HG03558 (cell line): ENCODE data around the gene SMARCD3.

ENCODE experiments used
- ATAC-seq: cut with Tn5 transposase; IDR thresholded peaks from one replicate; pipeline ENCODE4 v1.9.1; 2021; ENCODE audit warnings: moderate number of reproducible peaks; ENCODE audit not compliant: unreplicated experiment; ENCODE audit errors: extremely low read depth

SMARCD3 gene

DNA sequence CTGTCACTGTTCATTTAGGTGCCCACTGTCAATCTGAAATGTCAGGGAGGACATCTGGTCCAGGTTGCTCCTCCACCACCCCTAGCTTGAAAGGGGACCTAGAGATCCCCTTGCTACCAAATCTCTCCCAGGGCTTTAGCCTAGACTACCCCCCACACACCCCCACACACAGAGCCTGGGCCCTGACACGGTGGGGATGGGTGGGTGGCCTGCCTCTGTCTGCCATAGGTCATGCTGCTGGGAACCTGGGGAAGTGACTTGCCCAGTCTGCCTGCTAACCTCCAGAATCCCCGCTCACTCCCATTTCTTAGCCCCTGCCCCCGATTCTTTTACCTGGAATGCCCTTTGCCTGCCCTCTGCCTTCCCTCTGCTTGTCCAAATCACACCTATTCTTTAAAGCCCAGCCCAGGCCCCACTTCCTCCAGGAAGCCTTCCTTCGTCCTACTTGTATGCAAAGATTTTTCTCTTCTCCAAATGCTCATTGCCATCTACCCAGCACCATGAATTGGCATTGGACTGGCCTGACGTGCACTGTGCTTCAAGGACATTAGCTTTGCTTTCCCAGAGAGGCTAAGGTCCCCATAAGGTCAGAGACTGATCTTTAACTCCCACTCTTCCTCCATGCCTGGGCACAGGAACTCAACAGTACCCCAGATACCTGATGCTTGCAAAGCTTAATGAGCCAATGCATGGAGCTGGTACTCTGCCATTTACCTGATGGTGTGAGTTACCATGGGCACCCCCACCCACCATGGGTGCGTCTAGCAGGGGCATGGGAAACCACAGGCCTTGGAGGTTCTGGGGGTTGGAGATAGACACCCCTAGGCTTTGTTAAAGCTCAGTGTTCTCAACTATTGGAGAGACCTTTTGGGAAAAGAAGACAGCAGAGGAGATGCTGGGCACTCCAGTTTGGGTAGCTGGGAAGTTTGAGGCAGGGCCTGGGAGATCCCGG is 2.0 kb upstream of the SMARCD3 start:
- ATAC-seq = no peak

DNA sequence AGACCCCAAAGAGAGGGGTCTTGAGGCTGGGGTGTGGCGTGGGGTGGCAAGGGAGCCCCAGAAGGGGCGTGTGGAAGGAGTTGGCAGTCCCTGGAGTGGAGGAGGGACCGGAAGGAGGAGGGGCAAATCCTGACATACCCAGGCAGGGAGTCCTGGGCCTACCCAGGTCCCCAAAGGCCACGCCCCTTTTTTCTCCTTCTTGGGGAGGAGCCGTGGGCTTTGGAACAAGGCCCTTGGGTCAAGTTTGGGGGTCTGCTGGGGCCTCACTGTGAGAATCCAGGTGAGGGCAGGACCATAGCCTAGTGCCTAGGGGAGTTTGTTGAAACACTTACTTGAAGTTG is 1.2 kb upstream of the SMARCD3 start:
- ATAC-seq = no peak

DNA sequence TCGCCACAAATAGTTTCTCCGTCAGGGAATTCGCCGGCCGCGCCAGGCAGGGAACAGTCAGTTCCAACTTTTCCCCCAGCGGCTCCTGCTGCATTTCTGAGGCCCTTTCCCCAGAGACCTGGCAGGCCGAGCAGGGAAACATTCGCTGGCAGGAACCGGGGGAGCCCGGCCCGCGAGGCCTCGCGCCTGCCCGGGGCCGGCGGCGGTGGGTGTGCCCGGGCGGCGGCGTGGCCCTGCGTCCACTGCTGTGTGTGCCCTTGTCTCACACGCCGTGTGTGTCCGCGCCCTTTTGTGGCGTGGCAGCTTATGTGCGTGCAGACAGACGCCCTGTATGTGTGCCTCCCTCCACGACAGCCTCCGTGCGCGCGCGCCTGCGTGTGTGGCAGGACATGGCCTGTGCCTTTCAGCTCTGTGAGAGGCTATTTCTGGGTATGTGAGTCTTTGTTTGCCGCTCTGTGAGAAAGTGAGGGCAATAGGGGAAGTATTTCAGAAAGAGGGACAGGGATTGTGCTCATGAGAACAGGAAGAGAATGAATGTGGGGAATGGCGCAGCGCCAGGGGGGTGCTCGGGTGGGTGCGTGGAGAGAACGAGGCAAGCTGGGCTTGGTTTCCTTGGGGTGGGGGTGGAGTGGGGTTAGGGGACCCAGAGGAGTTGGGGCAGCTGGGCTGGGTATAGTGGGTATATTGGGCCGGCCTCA is 689 bp upstream of the SMARCD3 start:
- no peak for ATAC-seq

DNA sequence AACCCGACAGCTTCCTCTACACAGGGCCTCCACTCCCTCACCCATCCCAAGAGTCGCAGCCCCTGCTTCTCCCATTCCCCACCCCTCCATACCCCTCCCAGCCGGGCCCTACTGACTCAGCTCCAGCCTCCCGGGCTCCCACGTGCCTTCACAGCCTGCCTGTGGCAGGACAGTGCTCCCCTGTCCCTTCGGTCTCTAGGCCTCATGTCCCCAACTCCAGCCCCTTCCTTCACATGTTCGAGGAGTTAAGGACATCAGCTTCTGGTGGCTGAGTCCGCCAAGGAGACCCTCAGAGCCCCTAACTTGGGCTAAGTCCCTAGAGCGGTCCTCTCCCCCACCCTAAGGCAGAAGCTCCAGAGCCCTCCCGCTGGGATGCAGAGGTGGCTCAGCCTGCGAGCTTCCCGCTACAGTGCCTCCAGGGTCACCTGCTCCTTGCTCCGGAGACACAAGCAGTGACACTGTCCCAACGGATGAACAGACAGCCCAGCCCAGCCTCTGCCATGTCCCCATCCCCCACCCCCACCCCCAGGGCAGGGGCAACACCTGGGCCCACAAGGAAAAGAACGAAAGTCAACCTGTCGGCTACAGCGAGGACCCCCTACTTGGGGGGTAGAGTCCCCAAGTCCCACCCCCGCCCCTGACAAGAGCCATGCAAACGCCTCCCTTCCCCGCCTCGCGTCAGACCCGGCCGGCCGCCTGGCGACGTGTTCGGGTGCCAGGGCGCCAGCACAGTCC is 716 bp downstream of the SMARCD3 start:
- no peak for ATAC-seq

DNA sequence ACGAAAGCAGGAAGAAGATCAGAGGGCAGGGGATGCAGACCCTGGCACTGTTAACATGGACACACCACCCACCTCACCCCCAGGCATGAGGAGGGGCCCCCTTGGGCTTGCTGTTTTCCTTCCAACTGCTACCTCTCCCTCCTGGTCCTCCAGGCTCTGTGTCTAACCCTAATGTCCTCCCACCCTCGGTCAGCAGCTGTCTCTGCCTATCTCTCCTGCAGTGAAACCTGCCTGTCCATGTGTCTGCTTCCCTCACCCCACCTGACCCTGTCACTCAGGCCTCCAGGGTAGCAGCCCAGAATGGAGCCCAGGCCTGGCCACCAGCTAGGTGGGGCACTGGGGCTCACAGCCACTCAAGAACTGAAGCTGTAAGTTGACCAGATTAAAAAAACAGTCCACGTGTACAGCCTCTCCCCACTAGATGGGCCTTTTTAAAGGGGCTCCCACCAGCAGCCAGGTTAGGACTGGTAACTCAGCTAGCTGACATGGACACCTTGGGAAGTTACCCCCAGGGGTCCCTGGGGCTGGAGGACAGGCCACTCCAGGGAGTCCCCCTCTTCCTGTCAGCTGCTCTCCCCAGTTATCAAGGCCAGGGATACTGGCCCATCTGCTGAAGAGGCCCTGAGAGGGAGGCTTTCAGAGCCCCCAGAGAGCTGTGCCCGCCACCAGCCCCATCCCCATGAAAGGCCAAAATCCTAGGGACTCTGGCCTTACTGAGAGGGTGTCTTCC is 1.5 kb downstream of the SMARCD3 start:
- ATAC-seq = no peak

DNA sequence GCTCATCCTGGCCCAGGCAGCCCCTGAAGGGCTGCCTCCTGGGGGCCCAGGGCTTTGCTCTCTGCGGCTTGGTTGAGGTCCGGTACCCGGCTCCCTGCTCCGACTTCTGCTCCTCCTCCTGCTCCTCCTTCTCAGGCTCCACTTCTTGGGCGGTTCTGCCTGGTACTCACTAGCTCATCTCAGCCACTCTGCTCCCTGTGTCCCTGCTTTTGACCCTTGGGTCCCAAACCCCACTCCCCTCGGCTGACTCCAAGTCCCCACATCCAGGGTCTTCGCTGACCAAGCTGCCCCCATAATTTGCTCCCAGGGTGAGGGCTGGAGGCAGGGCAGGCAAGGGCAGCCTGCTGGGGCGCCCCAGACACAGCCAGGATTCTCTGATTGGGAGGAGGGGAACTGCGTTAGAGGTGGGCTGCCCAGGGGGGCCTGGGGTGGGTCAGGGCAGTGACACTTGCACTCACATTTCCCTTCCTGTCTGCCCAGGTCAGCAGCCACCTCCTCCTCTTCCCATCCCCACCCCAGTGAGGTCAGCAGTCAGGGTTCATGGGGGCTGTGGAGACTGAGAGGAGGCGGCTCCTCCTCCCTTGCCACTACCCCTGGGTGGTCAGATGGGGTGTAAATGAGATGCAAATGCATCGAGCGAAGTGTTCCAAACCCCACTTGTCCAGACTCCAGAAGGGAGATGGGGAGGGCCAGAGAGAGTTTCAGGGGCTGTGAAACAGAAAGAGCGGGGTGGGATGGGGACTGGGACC is 2.2 kb downstream of the SMARCD3 start:
- ATAC-seq = no peak

DNA sequence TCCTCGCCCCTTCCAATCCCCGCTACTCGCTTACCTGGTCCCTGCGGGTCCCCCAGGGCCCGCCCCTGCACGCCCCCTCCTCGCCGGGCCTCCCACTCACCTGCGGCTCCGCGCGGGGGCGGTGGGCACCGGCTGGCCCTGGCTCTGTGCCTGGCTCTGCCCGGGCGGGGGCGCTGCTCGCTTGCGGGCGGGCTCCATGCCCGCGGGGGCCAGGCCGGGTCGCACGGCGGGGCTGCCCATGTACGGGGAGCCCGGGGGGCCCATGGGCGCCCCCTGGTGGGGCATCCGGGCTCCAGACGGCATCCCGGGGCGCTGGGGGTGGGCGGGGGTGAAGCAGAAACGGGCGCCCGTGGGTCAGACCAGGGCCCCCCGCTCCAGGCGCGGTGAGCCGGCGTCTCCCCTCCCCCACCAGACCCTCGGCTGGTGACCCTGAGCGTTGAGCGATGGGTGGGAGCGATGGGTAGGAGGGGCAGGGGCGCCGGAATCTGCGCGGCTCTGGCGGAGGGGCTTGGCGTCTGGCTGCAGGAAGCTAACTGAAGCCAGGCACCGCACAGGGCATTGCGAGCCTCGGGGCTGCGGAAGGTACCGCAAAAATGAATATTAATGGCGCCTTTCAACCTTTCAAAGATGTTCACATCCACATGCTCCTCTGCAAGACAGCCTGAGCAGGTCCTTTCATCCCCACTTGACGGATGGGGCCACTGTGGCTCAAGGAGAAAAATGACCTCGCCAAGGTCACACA is 3.0 kb downstream of the SMARCD3 start:
- no peak for ATAC-seq

DNA sequence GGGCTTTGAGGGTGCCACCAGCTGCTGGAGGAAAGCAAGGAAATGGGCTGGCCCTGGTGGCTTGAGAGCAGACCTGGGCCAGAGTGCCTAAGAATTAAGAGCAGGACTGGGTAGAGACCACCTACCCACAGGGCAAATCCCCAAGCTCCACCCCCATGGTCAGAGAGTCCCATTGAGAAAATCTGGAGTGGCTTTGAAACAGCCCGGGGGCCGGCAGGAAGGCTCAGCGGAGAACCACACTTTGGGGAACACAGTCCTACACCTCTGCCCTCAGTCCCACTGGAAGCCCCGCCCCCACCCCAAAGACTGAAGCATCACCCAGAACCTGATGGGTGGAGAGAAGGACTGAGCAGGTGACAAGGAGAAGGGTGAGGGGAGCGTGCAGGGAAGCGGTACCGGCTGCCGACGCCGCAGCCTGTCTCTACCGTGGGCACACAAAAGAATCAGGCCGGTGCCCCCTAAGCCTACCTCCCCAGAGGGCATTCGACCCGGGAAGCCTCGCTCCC is 3.6 kb downstream of the SMARCD3 start:
- ATAC-seq = no peak

DNA sequence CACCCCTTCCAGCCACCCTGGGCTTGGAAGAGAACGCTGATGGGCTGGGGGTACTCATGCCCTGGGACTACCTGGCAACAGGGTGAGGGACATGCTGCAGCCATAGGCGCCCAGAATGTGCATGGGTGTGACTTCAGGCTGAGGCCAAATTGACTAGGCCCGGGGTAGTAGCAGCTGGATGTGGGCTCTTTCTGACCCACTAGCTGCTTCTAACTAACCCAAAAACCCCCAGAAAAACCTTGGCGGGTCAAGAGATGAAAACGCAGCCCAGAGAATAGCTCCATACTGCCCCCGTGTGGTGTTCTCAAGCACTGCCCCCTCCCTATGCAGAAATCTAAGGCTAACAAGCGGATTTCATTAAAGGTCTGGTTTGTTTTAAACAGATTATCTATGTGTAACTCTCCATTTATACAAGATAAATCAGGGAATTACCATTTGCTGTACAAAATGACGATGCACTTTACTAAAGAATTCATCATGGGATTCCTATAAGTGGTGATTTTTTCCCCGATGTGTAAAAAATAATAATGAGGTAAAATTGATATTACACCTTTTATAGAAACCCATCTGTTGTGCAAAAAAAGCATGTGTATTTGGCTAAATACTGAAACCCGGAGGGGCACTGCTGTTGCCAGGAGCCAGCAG is 4.2 kb downstream of the SMARCD3 start:
- ATAC-seq = no peak

DNA sequence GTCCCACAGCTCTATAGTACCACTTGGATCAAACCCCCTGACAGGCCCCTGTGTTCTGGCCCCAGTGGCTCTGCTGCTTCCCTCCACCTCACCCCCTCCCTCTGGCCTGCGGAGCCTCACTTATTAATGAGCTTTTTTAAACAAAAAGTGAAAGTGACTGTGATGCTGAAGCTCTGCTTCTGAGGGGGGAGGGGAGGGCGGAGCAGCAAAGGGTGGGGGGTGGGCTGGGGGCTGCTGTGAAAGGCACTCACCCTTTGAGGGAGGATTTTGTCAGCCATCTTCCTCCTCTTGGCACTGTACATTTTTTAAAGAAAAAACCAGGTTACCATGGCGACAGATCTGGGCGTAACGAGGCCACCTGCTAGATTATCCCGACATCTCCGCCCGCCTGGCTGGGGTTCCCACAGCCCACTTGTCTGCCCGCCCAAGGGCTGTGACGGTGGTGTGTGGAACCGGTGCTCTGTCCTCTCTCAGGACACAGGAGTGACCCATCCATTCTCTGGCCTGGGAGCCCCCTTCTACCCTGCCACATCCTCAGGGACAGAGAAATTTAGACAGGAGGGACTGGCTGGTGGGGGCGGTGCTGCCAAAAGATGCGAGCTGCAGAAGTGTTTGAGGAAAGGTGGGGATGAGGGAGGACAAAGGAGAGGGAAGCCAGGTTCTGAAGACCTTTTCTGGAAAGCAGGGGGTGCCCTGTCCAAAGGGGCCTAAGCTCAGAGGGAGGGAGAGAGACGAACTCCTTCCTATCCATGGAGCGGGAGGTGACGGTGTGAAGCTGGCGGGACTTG is 4.9 kb downstream of the SMARCD3 start:
- ATAC-seq = no peak

DNA sequence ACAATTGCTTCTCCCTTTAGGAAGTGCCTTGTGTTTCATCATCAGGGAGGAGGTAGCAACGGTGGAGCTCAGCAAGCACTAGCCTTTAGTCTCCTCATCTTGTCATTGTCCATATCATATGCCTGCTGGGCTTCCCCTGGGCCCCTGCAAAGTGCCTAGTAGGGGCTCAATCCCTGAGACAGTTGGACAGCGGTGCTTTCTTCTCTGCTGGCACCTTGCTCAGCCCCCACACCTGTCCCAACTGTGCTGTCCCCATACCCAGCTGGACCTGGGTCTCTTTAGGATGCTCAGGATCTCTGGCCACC is 5.5 kb downstream of the SMARCD3 start:
- no peak for ATAC-seq

DNA sequence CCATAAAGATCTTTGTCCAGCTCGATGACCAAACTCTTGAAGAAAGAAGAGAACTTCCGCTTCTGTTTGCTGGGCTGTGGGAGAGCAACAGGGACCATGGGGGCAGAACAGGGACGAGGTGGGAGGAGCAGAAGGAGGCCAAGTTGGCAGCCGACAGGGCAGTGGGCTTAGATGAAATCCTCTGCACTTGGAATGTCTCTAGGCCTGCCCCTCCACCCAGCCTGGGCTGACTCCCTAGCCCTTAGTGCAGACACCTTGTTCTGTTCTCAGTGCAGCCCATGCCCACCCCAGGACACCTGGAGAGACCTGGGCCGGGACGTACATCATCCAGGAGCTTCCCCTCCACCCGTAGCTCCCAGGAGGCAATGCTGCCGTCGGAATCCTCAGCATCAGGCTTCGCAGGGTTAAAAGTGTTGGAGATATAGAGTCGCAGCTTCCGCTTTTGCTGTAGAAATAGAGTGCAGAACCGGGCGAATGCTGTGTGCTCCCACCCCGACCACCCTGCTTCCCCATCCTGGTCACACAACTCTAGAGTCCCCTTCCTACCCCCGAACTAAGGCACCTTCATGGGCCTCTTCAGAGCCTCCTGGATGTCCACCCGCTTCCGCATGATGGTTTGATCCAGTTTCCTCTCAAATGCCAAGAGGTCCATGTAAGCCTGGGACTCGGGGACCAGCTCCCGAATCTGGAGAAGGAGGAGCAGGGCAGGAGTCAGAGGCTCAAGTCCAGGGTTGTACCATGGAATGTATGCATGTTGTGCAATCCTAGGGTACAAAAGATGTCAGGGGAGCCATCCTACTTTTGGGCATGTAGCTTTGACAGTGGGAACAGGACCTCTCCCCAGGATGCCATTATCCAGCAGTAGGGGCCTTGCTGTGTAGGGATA is 6.1 kb downstream of the SMARCD3 start:
- no peak for ATAC-seq

DNA sequence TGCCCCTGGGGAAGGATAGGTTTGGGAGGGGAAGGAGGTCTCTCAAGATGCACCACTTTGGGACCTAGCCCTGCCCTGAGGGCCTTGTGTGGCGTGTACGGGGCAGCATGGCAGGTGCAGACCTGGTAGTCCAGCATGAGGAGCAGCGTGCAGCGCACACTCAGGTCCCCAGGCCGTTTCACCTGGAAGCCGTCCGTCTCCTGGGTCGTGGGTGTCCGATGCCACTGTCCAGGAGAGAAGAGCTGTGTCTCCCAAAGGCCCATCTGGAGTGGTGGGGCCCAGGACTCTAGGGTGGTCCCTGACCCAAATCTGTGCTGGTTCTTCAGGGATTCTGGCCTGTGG is 6.8 kb downstream of the SMARCD3 start:
- ATAC-seq = no peak

DNA sequence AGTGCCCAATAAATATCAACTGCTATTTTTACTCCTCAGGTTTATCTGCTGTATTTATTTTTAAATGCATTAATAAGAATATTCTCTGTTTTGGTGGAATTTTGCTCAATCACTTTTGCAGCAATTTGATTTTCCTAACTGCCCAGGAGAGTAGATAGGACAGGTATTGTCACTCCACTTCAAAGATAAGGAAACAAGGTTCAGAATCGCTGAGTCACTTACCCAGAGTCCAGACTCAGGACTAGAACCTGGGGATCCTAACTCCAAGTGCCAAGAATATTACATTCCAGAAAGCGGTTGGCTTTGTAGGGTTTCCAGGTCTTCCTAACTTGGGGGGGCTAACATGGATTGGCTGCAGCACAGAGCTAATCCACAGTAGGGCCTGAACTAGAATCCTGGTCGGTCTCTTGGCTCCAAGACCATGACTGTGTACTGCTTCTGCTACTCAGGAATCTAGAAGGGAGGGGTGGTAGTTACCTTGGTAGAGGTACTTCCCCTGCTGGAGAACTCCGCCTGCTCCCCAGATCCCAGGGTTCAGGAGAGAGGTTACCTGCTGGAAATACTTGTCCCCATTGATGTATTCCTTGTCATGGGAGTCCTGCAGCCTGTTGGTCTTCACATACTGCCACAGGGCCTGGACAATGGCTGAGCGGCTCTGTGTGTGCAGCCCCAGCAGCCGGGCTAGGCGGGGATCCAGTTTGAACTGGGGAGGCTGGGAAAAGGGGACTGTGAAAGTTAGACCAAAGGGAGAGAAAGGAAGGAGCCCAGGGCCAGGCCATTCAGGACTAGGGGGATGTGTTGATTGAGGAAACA is 7.3 kb downstream of the SMARCD3 start:
- no peak for ATAC-seq

DNA sequence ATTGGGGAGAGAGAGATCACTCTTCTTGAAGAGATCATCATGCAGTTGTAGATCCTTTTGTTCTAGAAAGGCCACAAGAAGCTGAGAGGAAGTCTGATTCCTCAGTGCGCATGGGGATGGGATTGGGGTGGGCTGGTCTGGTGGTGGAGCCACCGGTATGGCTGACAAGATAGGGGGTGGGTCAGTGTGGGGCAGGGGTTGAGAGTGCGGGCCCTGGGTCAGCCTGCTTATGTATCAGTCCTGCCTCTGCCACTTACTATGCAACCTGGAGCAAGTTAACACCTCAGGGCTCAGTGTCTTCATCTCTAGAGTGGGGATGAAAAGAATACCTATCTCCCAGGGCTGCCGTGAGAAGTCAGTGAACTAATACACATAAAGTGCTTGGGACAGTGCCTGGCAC is 8.0 kb downstream of the SMARCD3 start:
- ATAC-seq = no peak

DNA sequence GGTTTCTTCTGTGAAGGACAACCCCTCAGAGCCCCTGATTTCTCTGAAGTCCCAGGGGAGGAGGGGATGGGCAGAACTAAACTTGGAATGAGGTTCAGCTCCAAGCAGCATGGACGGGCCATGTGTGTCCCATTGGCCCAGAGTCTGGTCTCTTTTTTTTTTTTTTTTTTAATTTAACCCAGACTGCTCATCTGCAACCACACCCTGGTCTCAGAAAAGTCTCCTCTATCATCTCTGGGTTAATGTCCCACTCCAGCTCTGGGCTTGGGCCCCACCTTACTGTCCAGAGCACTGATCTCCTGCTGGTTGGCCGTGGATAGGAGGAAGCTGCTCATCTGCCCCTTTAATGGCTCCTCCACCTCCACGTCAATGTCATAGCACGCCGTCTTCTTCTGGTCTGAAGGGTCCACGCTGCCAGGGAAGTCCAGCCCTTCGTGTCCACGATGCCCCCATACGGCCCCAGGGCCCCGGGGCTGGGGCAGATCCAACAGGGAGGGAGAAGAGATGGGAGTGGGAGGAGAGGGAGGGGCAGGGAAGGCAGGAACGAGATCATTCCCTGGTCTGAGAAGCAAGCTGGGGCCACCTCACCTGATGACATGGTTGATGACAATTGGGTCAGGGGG is 8.5 kb downstream of the SMARCD3 start:
- ATAC-seq = no peak
